Neural cell (in vitro differentiated cells): Measurements from ENCODE around the gene TEAD4. TPM values are rescaled to one million over a fixed set of nuclear protein-coding genes. Genes with fewer than 3 reads are reported as not detected.

Experiments
- H2AFZ ChIP-seq: fragments of 200-600, 300-800 bp; sonication (generic), shearing (Covaris generic); 2 replicates; pipeline ENCODE4 v1.6.0; 2014; ENCODE audit warnings: low read depth, mild to moderate bottlenecking, antibody characterized with exemption, low read length, moderate library complexity
- H3F3A ChIP-seq: fragments of 200-600 bp; shearing (Covaris generic); 2 replicates; pipeline ENCODE4 v1.6.1; 2016; ENCODE audit warnings: mild to moderate bottlenecking, moderate library complexity, mixed read lengths, antibody characterized with exemption, low read length; ENCODE audit not compliant: insufficient read depth, poor library complexity, severe bottlenecking
- H3K27ac ChIP-seq: fragments of 200-600, 300-800 bp; sonication (generic), shearing (Covaris generic); 2 replicates; pipeline ENCODE4 v1.5.1; 2014; ENCODE audit warnings: mild to moderate bottlenecking, low read length, moderate library complexity
- H3K27me3 ChIP-seq: fragments of 300-800, 200-600 bp; sonication (generic), shearing (Covaris generic); 2 replicates; pipeline ENCODE4 v1.6.0; 2014; ENCODE audit warnings: mild to moderate bottlenecking, low read depth, low read length, moderate library complexity; ENCODE audit not compliant: insufficient read depth
- H3K36me3 ChIP-seq: fragments of 300-800, 200-600 bp; sonication (generic), shearing (Covaris generic); 2 replicates; pipeline ENCODE4 v1.5.1; 2014; ENCODE audit warnings: mild to moderate bottlenecking, antibody characterized with exemption, low read length, moderate library complexity; ENCODE audit not compliant: insufficient read depth
- H3K4me2 ChIP-seq: fragments of 300-800, 200-600 bp; sonication (generic), shearing (Covaris generic); 2 replicates; pipeline ENCODE4 v1.6.0; 2014; ENCODE audit warnings: mild to moderate bottlenecking, low read length
- H3K4me3 ChIP-seq: fragments of 300-800, 200-600 bp; sonication (generic), shearing (Covaris generic); 2 replicates; pipeline ENCODE4 v1.5.1; 2014; ENCODE audit warnings: mild to moderate bottlenecking, low read length, moderate library complexity
- H3K79me2 ChIP-seq: fragments of 200-600 bp; shearing (Covaris generic); replicated peaks from 2 replicates; pipeline ENCODE4 v1.6.0; 2014; ENCODE audit warnings: mild to moderate bottlenecking, low read length, moderate library complexity; ENCODE audit not compliant: insufficient read depth
- H3K9ac ChIP-seq: fragments of 300-800, 200-600 bp; sonication (generic), shearing (Covaris generic); 2 replicates; pipeline ENCODE4 v1.6.1; 2016; ENCODE audit warnings: mild to moderate bottlenecking, low read length, mixed read lengths
- H3K9me2 ChIP-seq: fragments of 200-600 bp; shearing (Covaris generic); 2 replicates; pipeline ENCODE4 v1.6.1; 2016; ENCODE audit warnings: mild to moderate bottlenecking, low read length, mixed read lengths; ENCODE audit not compliant: insufficient read depth
- H3K9me3 ChIP-seq: fragments of 200-600, 300-800 bp; sonication (generic), shearing (Covaris generic); 2 replicates; pipeline ENCODE4 v1.6.1; 2016; ENCODE audit warnings: mild to moderate bottlenecking, mixed run types, low read length, moderate library complexity, mixed read lengths
- H4K20me1 ChIP-seq: fragments of 200-600 bp; shearing (Covaris generic); 2 replicates; pipeline ENCODE4 v1.6.1; 2016; ENCODE audit warnings: mild to moderate bottlenecking, mixed run types; ENCODE audit not compliant: insufficient read depth
- EP300 ChIP-seq: fragments of 450-650 bp; conservative IDR thresholded peaks from 2 replicates; pipeline ENCODE4 v1.6.1; 2014; ENCODE audit warnings: antibody characterized with exemption, mild to moderate bottlenecking, moderate library complexity; ENCODE audit not compliant: poor library complexity, severe bottlenecking
- EZH2 ChIP-seq: fragments of 200-600, 300-800 bp; shearing (Covaris generic), sonication (generic); IDR thresholded peaks from 2 replicates; pipeline ENCODE4 v1.6.1; 2014; ENCODE audit warnings: antibody characterized with exemption, low read length, borderline replicate concordance, mild to moderate bottlenecking; ENCODE audit not compliant: insufficient read depth, poor library complexity, severe bottlenecking
- MXI1 ChIP-seq: fragments of 450-650 bp; conservative IDR thresholded peaks from 2 replicates; pipeline ENCODE4 v1.6.1; 2014; ENCODE audit warnings: antibody characterized with exemption, mild to moderate bottlenecking; ENCODE audit not compliant: poor library complexity, severe bottlenecking
- POLR2AphosphoS5 ChIP-seq: IDR thresholded peaks from 2 replicates; pipeline ENCODE4 v1.6.1; 2012
- RAD21 ChIP-seq: fragments of 450-650 bp; conservative IDR thresholded peaks from 2 replicates; pipeline ENCODE4 v1.6.1; 2014; ENCODE audit warnings: antibody characterized with exemption, mild to moderate bottlenecking, moderate library complexity
- SMC3 ChIP-seq: fragments of 450-650 bp; conservative IDR thresholded peaks from 2 replicates; pipeline ENCODE4 v1.6.1; 2014; ENCODE audit warnings: antibody characterized with exemption, mild to moderate bottlenecking, moderate library complexity; ENCODE audit not compliant: poor library complexity
- TAF1 ChIP-seq: IDR thresholded peaks from 2 replicates; pipeline ENCODE4 v1.6.1; 2012; ENCODE audit warnings: low read depth
- polyA plus RNA-seq: library from polyadenylated mRNA; depleted of rRNA; stranded (reverse); fragments of >200 nt; gene quantifications from 2 replicates; pipeline ENCODE4 v1.2.3, GENCODE V29; 2014
- TF ChIP-seq, protein P1 (sequence below): IDR thresholded peaks from 2 replicates; pipeline ENCODE4 v1.6.1; 2012; ENCODE audit warnings: borderline replicate concordance
- TF ChIP-seq, protein P2 (sequence below): fragments of 450-650 bp; IDR thresholded peaks from 2 replicates; pipeline ENCODE4 v1.5.1; 2014; ENCODE audit warnings: antibody characterized with exemption, mild to moderate bottlenecking, moderate library complexity; ENCODE audit not compliant: poor library complexity, severe bottlenecking

TEAD4 gene
- polyA plus RNA-seq, 1 donor from 2014 or later = 1.6 TPM

GRCh38 chr12:3085341-3086139, 126.3 kb downstream of the TEAD4 start:
- Histone ChIP-seq H3K79me2 (no peaks in the 10 kb centered on the region), H3K27me3 (no peaks in the 10 kb centered on the region), H3K4me3 (no peak overlapping the region), H3K27ac (no peak overlapping the region), H3F3A (no peaks in the 10 kb centered on the region), H3K9me3 (no peaks in the 10 kb centered on the region), H3K9me2 (no peaks in the 10 kb centered on the region), H3K9ac (no peak overlapping the region), H3K4me2 (no peak overlapping the region), H3K36me3 (no peaks in the 10 kb centered on the region), H2AFZ (no peak overlapping the region), H4K20me1 (no peaks in the 10 kb centered on the region)
- TF ChIP-seq TAF1 (no peak), EZH2 (no peak), RAD21 (no peak), MXI1 (no peak), SMC3 (no peak), POLR2AphosphoS5 (no peak), EP300 (no peak)
- TF ChIP-seq, protein P1, sequence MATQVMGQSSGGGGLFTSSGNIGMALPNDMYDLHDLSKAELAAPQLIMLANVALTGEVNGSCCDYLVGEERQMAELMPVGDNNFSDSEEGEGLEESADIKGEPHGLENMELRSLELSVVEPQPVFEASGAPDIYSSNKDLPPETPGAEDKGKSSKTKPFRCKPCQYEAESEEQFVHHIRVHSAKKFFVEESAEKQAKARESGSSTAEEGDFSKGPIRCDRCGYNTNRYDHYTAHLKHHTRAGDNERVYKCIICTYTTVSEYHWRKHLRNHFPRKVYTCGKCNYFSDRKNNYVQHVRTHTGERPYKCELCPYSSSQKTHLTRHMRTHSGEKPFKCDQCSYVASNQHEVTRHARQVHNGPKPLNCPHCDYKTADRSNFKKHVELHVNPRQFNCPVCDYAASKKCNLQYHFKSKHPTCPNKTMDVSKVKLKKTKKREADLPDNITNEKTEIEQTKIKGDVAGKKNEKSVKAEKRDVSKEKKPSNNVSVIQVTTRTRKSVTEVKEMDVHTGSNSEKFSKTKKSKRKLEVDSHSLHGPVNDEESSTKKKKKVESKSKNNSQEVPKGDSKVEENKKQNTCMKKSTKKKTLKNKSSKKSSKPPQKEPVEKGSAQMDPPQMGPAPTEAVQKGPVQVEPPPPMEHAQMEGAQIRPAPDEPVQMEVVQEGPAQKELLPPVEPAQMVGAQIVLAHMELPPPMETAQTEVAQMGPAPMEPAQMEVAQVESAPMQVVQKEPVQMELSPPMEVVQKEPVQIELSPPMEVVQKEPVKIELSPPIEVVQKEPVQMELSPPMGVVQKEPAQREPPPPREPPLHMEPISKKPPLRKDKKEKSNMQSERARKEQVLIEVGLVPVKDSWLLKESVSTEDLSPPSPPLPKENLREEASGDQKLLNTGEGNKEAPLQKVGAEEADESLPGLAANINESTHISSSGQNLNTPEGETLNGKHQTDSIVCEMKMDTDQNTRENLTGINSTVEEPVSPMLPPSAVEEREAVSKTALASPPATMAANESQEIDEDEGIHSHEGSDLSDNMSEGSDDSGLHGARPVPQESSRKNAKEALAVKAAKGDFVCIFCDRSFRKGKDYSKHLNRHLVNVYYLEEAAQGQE = no peak
- TF ChIP-seq, protein P2, sequence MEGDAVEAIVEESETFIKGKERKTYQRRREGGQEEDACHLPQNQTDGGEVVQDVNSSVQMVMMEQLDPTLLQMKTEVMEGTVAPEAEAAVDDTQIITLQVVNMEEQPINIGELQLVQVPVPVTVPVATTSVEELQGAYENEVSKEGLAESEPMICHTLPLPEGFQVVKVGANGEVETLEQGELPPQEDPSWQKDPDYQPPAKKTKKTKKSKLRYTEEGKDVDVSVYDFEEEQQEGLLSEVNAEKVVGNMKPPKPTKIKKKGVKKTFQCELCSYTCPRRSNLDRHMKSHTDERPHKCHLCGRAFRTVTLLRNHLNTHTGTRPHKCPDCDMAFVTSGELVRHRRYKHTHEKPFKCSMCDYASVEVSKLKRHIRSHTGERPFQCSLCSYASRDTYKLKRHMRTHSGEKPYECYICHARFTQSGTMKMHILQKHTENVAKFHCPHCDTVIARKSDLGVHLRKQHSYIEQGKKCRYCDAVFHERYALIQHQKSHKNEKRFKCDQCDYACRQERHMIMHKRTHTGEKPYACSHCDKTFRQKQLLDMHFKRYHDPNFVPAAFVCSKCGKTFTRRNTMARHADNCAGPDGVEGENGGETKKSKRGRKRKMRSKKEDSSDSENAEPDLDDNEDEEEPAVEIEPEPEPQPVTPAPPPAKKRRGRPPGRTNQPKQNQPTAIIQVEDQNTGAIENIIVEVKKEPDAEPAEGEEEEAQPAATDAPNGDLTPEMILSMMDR = no peak

DNA sequence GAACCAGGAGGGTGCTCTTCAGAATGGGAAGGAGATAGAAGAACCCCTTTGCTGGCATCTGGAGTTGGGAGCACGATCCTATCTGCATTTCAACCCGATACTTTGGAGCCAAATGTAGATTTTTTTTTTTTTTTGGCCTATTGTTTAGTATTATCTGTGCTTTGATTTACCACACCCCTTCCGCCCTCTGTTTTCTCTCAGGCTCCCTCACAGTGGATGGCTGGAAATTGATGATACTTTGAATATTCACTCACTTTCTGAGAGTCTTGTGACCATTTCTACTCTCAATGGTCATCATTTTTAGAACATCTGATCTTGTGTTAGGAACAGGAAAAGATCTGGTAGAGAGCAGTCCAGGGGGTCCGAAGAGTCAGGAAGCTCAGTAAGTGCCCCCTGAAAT, 127.0 kb downstream of the TEAD4 start:
- TF ChIP-seq EZH2 (no peak), RAD21 (no peak), TAF1 (no peak), MXI1 (no peak), EP300 (no peak), POLR2AphosphoS5 (no peak), SMC3 (no peak)
- TF ChIP-seq, protein P2 = no peak
- TF ChIP-seq, protein P1 = no peak
- Histone ChIP-seq H3K27me3 (no peaks in the 10 kb centered on the region), H2AFZ (no peak overlapping the region), H3K36me3 (no peaks in the 10 kb centered on the region), H3K9me3 (no peaks in the 10 kb centered on the region), H3F3A (no peaks in the 10 kb centered on the region), H3K9me2 (no peaks in the 10 kb centered on the region), H4K20me1 (no peaks in the 10 kb centered on the region), H3K79me2 (no peaks in the 10 kb centered on the region), H3K27ac (no peak overlapping the region), H3K4me3 (no peak overlapping the region), H3K9ac (no peak overlapping the region), H3K4me2 (no peak overlapping the region)
